ENCODE data around the gene KMT2E.
"Not testable (repeated sequence)": the region's sequence is repeated elsewhere in the genome, so short reads cannot be mapped to it uniquely, and the experiment has no call there.

The KMT2E gene

DNA sequence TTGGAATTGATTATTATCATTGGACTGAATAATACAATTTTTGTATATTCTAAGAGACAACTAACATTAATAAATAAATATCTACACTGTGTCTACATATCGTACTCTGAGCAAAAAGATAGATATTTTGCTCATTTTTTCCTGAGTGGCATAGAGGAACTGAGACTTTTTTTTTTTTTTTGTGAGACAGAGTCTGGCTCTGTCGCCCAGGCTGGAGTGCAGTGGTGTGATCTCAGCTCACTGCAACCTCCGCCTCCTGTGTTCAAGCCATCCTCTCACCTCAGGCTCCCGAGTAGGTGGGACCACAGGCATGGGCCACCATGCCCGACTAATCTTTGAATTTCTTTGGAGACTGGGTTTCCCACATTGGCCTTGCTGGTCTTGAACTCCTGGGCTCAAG lies 14.0 kb downstream of the KMT2E start:
- H3K9me3 ChIP-seq, result no peaks in the 10 kb centered on the region
- DNase-seq, result no peak
- H3K36me3 ChIP-seq, result no peaks in the 10 kb centered on the region; the same call in none of the 2 replicates
- no peaks in the 10 kb centered on the region for H3K27me3 ChIP-seq
- TF ChIP-seq, protein P1, sequence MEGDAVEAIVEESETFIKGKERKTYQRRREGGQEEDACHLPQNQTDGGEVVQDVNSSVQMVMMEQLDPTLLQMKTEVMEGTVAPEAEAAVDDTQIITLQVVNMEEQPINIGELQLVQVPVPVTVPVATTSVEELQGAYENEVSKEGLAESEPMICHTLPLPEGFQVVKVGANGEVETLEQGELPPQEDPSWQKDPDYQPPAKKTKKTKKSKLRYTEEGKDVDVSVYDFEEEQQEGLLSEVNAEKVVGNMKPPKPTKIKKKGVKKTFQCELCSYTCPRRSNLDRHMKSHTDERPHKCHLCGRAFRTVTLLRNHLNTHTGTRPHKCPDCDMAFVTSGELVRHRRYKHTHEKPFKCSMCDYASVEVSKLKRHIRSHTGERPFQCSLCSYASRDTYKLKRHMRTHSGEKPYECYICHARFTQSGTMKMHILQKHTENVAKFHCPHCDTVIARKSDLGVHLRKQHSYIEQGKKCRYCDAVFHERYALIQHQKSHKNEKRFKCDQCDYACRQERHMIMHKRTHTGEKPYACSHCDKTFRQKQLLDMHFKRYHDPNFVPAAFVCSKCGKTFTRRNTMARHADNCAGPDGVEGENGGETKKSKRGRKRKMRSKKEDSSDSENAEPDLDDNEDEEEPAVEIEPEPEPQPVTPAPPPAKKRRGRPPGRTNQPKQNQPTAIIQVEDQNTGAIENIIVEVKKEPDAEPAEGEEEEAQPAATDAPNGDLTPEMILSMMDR (IDR thresholded peaks at IDR 0.05; ENCODE audit: low read depth, low read length), result no peak
- peaks cover 6% of the 10 kb centered on the region; the same call in 1 of the 2 replicates for H3K4me1 ChIP-seq
- no peak overlapping the region for H3K4me3 ChIP-seq (ENCODE audit: low read depth, low read length)

DNA sequence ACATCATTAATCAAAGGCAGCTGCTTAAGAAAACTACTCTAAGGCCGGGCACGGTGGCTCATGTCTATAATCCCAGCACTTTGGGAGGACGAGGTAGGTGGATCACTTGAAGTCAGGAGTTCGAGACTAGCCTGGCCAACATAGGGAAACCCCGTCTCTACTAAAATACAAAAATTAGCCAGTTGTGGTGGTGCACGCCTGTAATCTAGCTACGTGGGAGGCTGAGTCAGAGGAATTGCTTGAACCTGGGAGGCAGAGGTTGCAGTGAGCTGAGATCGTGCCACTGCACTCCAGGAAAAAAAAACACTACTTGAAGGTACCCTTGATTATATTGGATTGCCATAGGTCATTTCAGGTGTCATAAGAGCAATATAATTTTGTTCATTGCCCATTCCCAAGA lies 14.9 kb downstream of the KMT2E start:
- not testable (repeated sequence) for DNase-seq; H3K9me3 ChIP-seq; H3K4me3 ChIP-seq (ENCODE audit: low read depth, low read length)

DNA sequence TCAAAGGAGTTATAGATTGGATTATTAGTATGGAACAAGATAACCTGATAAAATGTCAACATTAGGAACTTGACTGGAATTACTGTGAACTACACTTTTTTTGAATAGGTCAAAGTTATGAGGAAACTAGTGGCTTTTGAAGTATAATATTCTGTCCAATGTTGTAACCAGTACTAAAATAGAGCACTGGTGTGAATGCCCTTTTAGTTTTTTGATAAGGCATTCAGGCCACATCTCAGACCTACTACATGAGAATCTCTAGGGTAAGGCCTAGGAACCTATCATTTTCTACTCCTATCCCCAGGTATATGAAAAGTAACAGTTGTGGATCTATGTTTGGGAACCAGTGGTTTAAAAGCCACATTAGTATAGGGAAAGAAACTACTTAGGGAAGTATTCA lies 16.4 kb downstream of the KMT2E start:
- no peak overlapping the region for H3K4me3 ChIP-seq (ENCODE audit: low read depth, low read length)
- H3K27me3 ChIP-seq, result no peaks in the 10 kb centered on the region
- H3K9me3 ChIP-seq, result no peaks in the 10 kb centered on the region
- H3K4me1 ChIP-seq, result peaks cover 3% of the 10 kb centered on the region; the same call in 1 of the 2 replicates
- H3K36me3 ChIP-seq, result peaks cover 7% of the 10 kb centered on the region
- DNase-seq, result no peak
- TF ChIP-seq, protein P1 (IDR thresholded peaks at IDR 0.05; ENCODE audit: low read depth, low read length), result no peak

More for the DNA sequence above, 14.9 kb downstream of the KMT2E start:
- not testable (repeated sequence) for H3K4me1 ChIP-seq, H3K27me3 ChIP-seq, H3K36me3 ChIP-seq

DNA sequence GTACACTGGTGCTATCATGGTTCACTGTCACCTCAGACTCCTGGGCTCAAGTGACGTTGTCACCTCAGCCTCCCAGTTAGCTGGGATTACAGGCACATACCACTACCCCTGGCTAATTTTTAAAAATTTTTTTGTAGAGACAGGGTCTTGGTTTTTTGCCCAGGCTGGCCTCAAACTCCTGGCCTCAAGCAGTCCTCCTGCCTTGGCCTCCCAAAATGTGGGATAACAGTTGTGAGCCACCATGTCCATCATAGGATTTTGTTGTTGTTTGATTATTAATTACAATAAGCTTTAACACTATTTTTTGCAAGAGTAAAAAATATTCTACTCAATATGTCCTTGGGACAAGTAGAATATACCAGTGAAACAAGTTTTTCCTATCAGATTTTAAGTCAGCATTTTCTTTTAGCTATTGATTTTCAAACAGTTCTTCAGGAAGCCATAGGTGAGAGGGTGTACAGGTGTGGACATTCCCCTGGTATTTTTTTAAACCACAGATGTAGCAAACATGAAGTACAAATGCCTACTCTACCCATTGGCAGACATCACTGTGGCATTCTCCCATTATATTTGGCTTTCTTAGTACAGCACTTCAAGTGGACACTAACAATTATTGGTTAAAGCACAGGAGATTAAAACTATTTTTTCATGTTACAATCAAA lies 18.7 kb downstream of the KMT2E start:
- no peaks in the 10 kb centered on the region for H3K27me3 ChIP-seq
- H3K9me3 ChIP-seq, result no peaks in the 10 kb centered on the region
- TF ChIP-seq, protein P1 (IDR thresholded peaks at IDR 0.05; ENCODE audit: low read depth, low read length), result no peak
- H3K4me3 ChIP-seq (ENCODE audit: low read depth, low read length), result no peak overlapping the region
- peaks cover 7% of the 10 kb centered on the region for H3K36me3 ChIP-seq
- DNase-seq, result no peak
- peaks cover 3% of the 10 kb centered on the region; the same call in 1 of the 2 replicates for H3K4me1 ChIP-seq

DNA sequence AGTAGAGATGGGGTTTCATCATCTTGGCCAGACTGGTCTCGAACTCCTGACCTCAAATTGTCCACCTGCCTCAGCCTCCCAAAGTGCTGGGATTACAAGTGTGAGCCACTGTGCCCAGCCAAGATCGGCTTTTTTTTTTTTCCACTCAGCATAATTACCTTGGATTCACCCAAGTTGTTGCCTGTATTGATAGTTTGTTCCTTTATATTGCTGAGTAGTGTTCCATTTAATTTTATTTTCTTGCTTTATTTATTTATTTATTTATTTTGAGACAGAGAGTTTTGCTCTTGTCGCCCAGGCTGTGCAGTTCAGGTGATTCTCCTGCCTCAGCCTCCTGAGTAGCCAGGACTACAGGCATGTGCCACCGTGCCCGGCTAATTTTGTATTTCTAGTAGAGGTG lies 21.3 kb downstream of the KMT2E start:
- no peak for DNase-seq
- Histone ChIP-seq H3K9me3 (no peaks in the 10 kb centered on the region), H3K4me3 (ENCODE audit: low read depth, low read length) (no peak overlapping the region), H3K4me1 (peaks cover 6% of the 10 kb centered on the region), H3K36me3 (peaks cover 7% of the 10 kb centered on the region), H3K27me3 (no peaks in the 10 kb centered on the region)
- TF ChIP-seq, protein P1 (IDR thresholded peaks at IDR 0.05; ENCODE audit: low read depth, low read length), result no peak

DNA sequence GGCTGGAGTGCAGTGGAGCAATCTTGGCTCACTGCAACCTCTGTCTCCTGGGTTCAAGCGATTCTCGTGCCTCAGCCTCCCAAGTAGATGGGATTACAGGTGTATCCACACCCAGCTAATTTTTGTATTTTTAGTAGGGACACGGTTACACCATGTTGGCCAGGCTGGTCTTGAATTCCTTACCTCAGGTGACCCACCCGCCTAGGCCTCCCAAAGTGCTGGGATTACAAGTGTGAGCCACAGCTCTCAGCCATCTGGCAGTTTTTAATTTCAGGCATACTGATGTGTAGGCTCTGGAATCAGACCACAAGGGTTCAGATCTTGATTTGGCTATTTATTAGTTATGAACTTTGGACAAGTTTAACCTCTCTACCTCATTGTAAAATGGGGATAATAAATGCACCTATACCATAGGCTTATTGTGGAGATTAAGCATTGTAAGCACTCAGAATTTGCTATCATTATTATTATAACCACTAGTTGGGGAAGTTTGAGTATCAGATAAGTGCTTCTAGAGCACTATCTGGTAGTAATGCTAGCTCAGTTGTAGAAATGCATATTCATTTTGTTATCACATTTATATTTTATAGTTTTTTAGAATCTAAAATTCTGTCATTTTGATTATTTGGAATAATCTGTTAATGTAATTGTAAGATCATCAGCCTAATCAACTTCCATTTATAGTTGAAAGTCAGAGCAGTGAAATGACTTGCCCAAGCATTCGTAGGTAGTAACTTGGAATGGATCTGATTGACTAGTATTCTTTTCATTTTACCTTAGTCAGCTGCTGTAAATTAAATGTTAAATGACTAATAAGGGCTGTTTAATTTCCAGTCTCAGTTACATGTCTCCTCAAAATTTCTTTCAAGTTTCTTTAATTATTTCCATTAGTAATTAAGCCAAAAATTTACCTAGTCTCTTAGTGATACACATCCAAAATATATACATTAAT lies 22.5 kb downstream of the KMT2E start:
- Histone ChIP-seq H3K9me3 (no peaks in the 10 kb centered on the region), H3K36me3 (peaks cover 12% of the 10 kb centered on the region), H3K27me3 (no peaks in the 10 kb centered on the region), H3K4me1 (peaks cover 6% of the 10 kb centered on the region), H3K4me3 (ENCODE audit: low read depth, low read length) (no peak overlapping the region)
- TF ChIP-seq, protein P1 (IDR thresholded peaks at IDR 0.05; ENCODE audit: low read depth, low read length), result no peak
- no peak for DNase-seq
